Immature natural killer cell (primary cell): Measurements from ENCODE around the gene APCDD1. TPM values are rescaled to one million over a fixed set of nuclear protein-coding genes. Genes with fewer than 3 reads are reported as not detected.
"Not testable (repeated sequence)": the region's sequence is repeated elsewhere in the genome, so short reads cannot be mapped to it uniquely, and the experiment has no call there.

Experiments used
- DNase-seq, 3 donors: peaks; one replicate each; pipeline ENCODE4 v3.0.0; 2022; ENCODE audit warnings: mixed read lengths in 1 of 3
- H3K27ac Mint-ChIP-seq, 6 donors: one replicate each; pipeline ENCODE4 v1.8.0; 2020; ENCODE audit warnings: mixed read lengths in 6 of 6, mild to moderate bottlenecking in 5 of 6, inconsistent platforms in 4 of 6, moderate library complexity in 3 of 6
- H3K27me3 Mint-ChIP-seq, 3 donors: one replicate each; pipeline ENCODE4 v1.8.0; 2020 to 2021; ENCODE audit warnings: low read depth in 3 of 3, mild to moderate bottlenecking in 3 of 3, mixed read lengths in 3 of 3, moderate library complexity in 3 of 3, inconsistent platforms in 1 of 3
- H3K36me3 Mint-ChIP-seq, 3 donors: one replicate each; pipeline ENCODE4 v1.8.0; 2020; ENCODE audit warnings: mixed read lengths in 3 of 3, inconsistent platforms in 2 of 3, mild to moderate bottlenecking in 2 of 3
- H3K4me1 Mint-ChIP-seq, 2 donors: one replicate each; pipeline ENCODE4 v1.8.0; 2020; ENCODE audit warnings: inconsistent platforms in 2 of 2, mild to moderate bottlenecking in 2 of 2, mixed read lengths in 2 of 2, moderate library complexity in 1 of 2
- H3K4me3 Mint-ChIP-seq, 5 donors: one replicate each; pipeline ENCODE4 v1.8.0; 2020; ENCODE audit warnings: mild to moderate bottlenecking in 5 of 5, mixed read lengths in 5 of 5, inconsistent platforms in 3 of 5, moderate library complexity in 3 of 5
- H3K9me3 Mint-ChIP-seq, 6 donors: one replicate each; pipeline ENCODE4 v1.8.0; 2020; ENCODE audit warnings: mild to moderate bottlenecking in 6 of 6, mixed read lengths in 6 of 6, inconsistent platforms in 4 of 6, moderate library complexity in 3 of 6
- polyA plus RNA-seq, 3 donors: library from polyadenylated mRNA; unstranded; fragments of 300-500 nt; fragmentation: Illumina TruSeq; gene quantifications; one replicate each; pipeline ENCODE4 v1.2.3, GENCODE V29; 2021

APCDD1 gene
- polyA plus RNA-seq, 3 donors from 2014 or later = 0.31 TPM; not detected in 2

- Mint-ChIP-seq H3K27me3 (peaks cover 2 to 11% (median 7%) of the 10 kb centered on the region in 3 donors), H3K9me3 (peaks cover 0 to 9% (median 0%) of the 10 kb centered on the region in 6 donors), H3K36me3 (peaks cover 0 to 3% (median 0%) of the 10 kb centered on the region in 3 donors), H3K27ac (no peak overlapping the region), H3K4me1 (peaks cover 0 to 6% of the 10 kb centered on the region in 2 donors), H3K4me3 (no peak overlapping the region)
- DNase-seq = no peak
Measured at GRCh38 chr18:10459587-10459986, 5.2 kb downstream of the APCDD1 start.

DNA sequence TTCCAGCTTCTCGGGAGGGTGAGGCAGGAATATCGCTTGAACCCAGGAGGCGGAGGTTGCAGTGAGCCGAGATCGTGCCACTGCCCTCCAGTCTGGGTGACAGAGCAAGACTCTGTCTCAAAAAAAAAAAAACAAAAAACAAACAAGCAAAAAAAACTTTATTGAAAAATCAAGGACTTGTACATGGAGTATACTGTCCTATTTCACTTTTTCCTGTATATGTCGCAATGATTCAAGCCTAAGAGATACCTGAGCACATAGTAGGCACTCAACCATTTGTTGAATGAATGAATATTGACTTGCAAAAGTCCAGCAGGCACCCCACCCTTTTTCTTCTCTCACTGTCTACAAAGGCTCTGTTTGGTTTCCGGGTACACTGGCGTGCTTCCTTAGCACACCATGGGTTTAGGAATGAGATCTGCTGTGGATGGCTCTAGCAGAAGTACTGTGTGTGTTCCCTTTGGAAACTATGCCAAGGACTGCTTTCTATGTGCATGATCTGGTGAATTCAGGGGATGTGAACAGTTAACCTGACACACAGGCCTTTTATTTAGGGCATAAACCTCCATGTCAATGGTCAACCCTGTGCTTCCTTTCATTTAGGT is 6.1 kb downstream of the APCDD1 start:
- no peak overlapping the region for H3K4me3 Mint-ChIP-seq
- peaks cover under 1 to 8% (median 4%) of the 10 kb centered on the region in 3 donors for H3K27me3 Mint-ChIP-seq
- no peak overlapping the region for H3K27ac Mint-ChIP-seq
- DNase-seq = no peak
- peaks cover 0 to 2% of the 10 kb centered on the region in 2 donors for H3K4me1 Mint-ChIP-seq
- peaks cover 0 to 9% (median 0%) of the 10 kb centered on the region in 6 donors for H3K9me3 Mint-ChIP-seq
- H3K36me3 Mint-ChIP-seq = peaks cover 0 to under 1% (median 0%) of the 10 kb centered on the region in 3 donors

DNA sequence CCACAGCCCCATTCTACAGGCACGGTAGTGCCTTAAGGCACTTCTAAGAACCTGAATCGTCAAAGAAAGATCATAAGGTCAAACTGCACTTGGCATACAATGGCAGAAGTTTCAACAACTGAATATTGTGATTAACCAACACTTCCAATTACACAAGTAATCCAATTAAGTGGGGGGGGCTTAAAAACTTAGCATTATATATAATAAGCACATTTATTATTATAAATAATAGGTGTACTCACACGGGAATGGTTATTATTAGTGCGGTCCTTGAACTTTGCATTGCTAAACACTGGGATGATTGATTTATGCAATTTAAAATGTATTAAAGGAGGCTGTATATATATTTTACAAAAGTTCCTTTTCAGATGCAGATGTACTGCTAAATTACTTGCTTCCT is 7.6 kb downstream of the APCDD1 start:
- no peaks in the 10 kb centered on the region for H3K36me3 Mint-ChIP-seq
- H3K9me3 Mint-ChIP-seq = peaks cover 0 to 6% (median 0%) of the 10 kb centered on the region in 6 donors
- no peaks in the 10 kb centered on the region for H3K4me1 Mint-ChIP-seq
- DNase-seq = no peak
- H3K27ac Mint-ChIP-seq = no peak overlapping the region
- H3K27me3 Mint-ChIP-seq = peaks cover 0 to 4% (median 0%) of the 10 kb centered on the region in 3 donors
- no peak overlapping the region for H3K4me3 Mint-ChIP-seq

DNA sequence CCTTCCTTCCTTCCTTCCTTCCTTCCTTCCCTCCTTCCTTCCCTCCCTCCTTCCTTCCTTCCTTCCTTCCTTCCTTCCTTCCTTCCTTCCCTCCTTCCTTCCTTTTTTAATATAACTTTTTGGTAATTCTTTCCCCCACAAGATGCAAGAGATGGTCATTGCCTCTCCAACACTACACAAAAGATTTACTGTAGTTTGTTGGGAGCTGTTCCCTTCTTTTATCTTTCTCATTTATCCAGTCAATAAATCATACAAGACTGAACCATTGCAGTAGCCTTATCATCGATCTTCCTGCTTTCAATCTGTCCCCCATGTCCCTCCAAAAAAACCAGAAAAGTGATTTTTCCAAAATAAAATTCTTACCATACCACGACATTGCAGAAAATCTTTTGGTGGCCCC is 8.2 kb downstream of the APCDD1 start:
- Mint-ChIP-seq H3K4me1 (no peaks in the 10 kb centered on the region), H3K36me3 (no peaks in the 10 kb centered on the region), H3K4me3 (no peak overlapping the region), H3K9me3 (peaks cover 0 to 6% (median 0%) of the 10 kb centered on the region in 6 donors), H3K27ac (peak overlapping the region in 1 of 6 donors; percentile 88), H3K27me3 (peaks cover 0 to 2% (median 0%) of the 10 kb centered on the region in 3 donors)
- DNase-seq = no peak

DNA sequence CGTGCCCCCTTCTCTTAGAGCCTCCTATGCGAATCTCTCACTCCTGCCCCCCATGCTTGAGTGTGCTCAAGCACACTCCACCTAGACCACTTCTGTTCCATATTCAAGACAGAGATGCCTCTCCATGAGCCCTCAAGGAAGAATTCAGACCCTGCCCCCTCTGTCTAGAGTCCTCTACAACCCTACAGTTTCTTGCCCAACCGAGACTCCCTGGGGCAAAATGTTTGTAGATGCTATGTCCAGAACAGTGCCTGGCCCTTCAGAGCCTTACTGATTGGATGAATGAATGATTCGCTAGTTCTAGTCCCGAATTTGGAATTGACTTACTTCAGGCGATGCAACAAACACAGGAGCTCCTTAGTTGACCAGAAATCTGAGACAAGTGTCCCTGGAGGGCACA is 8.7 kb downstream of the APCDD1 start:
- Mint-ChIP-seq H3K9me3 (peaks cover 0 to 6% (median 0%) of the 10 kb centered on the region in 6 donors), H3K27ac (peak overlapping the region in 1 of 6 donors; percentile 88), H3K36me3 (no peaks in the 10 kb centered on the region), H3K27me3 (peaks cover 0 to 3% (median 0%) of the 10 kb centered on the region in 3 donors), H3K4me1 (no peaks in the 10 kb centered on the region), H3K4me3 (no peak overlapping the region)
- DNase-seq = no peak

GRCh38 chr18:10463741-10464140 is 9.3 kb downstream of the APCDD1 start:
- H3K36me3 Mint-ChIP-seq = no peaks in the 10 kb centered on the region
- H3K4me3 Mint-ChIP-seq = no peak overlapping the region
- H3K27ac Mint-ChIP-seq = no peak overlapping the region
- H3K27me3 Mint-ChIP-seq = peaks cover 0 to 3% (median 3%) of the 10 kb centered on the region in 3 donors
- H3K4me1 Mint-ChIP-seq = no peaks in the 10 kb centered on the region
- DNase-seq = no peak
- H3K9me3 Mint-ChIP-seq = peaks cover 0 to 6% (median 0%) of the 10 kb centered on the region in 6 donors

DNA sequence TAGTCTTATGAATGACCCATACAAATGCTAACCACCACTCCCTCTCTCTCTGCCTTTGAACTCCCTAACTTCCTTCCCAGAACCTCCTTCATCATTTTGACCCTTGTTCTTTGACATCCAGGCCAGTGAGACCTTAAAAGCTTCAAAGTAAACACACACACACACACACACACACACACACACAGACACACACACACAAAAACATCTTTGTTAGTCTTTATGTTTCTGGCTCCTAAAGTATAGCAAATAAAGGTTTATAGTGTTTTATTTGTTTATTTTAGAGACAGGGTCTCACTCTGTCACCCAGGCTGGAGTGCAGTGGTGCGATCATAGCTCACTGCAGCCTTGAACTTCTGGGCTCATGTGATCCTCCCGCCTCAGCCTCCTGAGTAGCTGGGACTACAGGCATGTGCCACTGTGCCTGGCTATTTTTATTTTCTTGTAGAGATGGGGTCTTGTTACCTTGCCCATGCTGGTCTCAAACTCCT is 9.8 kb downstream of the APCDD1 start:
- not testable (repeated sequence) for H3K36me3 Mint-ChIP-seq, H3K27ac Mint-ChIP-seq, H3K4me3 Mint-ChIP-seq, H3K27me3 Mint-ChIP-seq, H3K4me1 Mint-ChIP-seq, H3K9me3 Mint-ChIP-seq, DNase-seq

- Mint-ChIP-seq H3K27ac (no peak overlapping the region), H3K27me3 (peaks cover 2 to 6% (median 3%) of the 10 kb centered on the region in 3 donors)
Measured at GRCh38 chr18:10465174-10465939, 10.9 kb downstream of the APCDD1 start.

GRCh38 chr18:10470429-10470828 is 16.0 kb downstream of the APCDD1 start:
- Mint-ChIP-seq H3K27me3 (peaks cover 2 to 6% (median 6%) of the 10 kb centered on the region in 3 donors), H3K9me3 (peaks cover 0 to 1% (median 0%) of the 10 kb centered on the region in 6 donors), H3K4me3 (no peak overlapping the region), H3K4me1 (no peaks in the 10 kb centered on the region), H3K36me3 (no peaks in the 10 kb centered on the region), H3K27ac (no peak overlapping the region)
- no peak for DNase-seq

More at GRCh38 chr18:10465174-10465939, 10.9 kb downstream of the APCDD1 start:
- Mint-ChIP-seq H3K9me3 (peaks cover 0 to 6% (median 0%) of the 10 kb centered on the region in 6 donors), H3K36me3 (no peaks in the 10 kb centered on the region), H3K4me1 (no peaks in the 10 kb centered on the region), H3K4me3 (no peak overlapping the region)
- DNase-seq = no peak

GRCh38 chr18:10471574-10471973 is 17.1 kb downstream of the APCDD1 start:
- no peaks in the 10 kb centered on the region for H3K4me1 Mint-ChIP-seq
- no peaks in the 10 kb centered on the region for H3K36me3 Mint-ChIP-seq
- no peak overlapping the region for H3K27ac Mint-ChIP-seq
- DNase-seq = no peak
- H3K4me3 Mint-ChIP-seq = no peak overlapping the region
- peaks cover 2 to 9% (median 6%) of the 10 kb centered on the region in 3 donors for H3K27me3 Mint-ChIP-seq
- H3K9me3 Mint-ChIP-seq = peaks cover 0 to 1% (median 0%) of the 10 kb centered on the region in 6 donors

DNA sequence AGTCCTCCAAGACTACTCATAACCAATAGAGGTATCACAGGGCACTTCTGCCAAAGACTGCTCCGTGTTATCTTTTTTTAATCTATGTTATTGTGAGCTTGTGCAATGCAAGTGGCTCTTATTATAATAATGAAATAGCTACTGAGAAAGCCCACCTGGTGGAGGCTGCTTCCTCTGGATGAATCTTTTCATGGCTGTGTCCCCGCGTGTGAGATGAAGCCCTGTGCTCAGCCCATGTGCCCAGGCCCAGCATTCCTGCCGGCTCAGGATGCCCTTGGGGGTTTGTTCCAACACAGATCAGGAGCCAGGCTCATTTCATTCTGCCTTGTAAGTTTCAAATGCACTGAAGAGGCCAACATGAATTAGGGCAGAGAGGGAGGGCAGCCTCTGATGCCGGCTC is 18.7 kb downstream of the APCDD1 start:
- no peak for DNase-seq
- peaks cover 2 to 13% (median 6%) of the 10 kb centered on the region in 3 donors for H3K27me3 Mint-ChIP-seq
- no peak overlapping the region for H3K27ac Mint-ChIP-seq
- no peak overlapping the region for H3K4me3 Mint-ChIP-seq
- no peaks in the 10 kb centered on the region for H3K36me3 Mint-ChIP-seq
- H3K4me1 Mint-ChIP-seq = no peaks in the 10 kb centered on the region
- no peaks in the 10 kb centered on the region for H3K9me3 Mint-ChIP-seq

GRCh38 chr18:10474309-10474708 is 19.9 kb downstream of the APCDD1 start:
- H3K4me1 Mint-ChIP-seq = no peaks in the 10 kb centered on the region
- H3K27ac Mint-ChIP-seq = no peak overlapping the region
- no peak overlapping the region for H3K4me3 Mint-ChIP-seq
- no peaks in the 10 kb centered on the region for H3K9me3 Mint-ChIP-seq
- DNase-seq = no peak
- H3K36me3 Mint-ChIP-seq = no peaks in the 10 kb centered on the region
- peaks cover 2 to 13% (median 5%) of the 10 kb centered on the region in 3 donors for H3K27me3 Mint-ChIP-seq

- Mint-ChIP-seq H3K36me3 (no peaks in the 10 kb centered on the region), H3K4me3 (no peak overlapping the region), H3K27me3 (peaks cover 0 to 13% (median 1%) of the 10 kb centered on the region in 3 donors), H3K4me1 (no peaks in the 10 kb centered on the region), H3K27ac (no peak overlapping the region), H3K9me3 (no peaks in the 10 kb centered on the region)
- DNase-seq = no peak
Measured at GRCh38 chr18:10475276-10475653, 20.8 kb downstream of the APCDD1 start.

DNA sequence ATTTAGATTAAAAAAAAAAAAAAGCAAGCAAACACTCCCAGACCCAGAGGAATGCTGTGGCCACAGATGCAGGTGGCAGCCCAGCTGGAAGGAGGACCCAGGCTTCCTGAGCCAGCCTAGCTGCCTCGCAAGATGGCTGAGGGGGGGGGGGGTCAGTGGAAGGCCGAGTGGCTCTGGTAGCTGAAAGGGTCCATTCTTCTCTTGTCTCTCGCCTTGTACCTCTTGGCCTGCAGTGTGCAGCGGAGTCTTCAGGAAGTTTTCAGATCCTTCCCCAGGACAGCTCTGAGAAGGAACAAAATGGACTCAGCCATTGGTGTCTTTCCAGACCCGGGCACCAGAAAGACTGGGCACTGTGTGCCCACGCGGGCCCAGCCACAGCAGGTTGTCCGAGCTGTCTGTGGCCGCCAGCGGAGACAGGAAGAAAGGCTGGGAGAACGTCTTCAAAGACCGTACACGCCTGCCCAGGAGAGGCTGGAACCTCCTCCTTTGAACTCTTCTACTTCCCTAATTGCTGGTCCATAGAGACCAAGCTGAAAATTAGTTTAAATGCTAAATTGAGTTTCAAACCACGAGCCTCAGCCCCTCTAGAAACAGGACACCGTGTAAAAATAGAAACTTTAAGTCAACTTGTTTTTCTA is 21.3 kb downstream of the APCDD1 start:
- H3K27me3 Mint-ChIP-seq = peaks cover 0 to 13% (median 1%) of the 10 kb centered on the region in 3 donors
- H3K4me3 Mint-ChIP-seq = no peak overlapping the region
- H3K36me3 Mint-ChIP-seq = no peaks in the 10 kb centered on the region
- H3K4me1 Mint-ChIP-seq = no peaks in the 10 kb centered on the region
- H3K9me3 Mint-ChIP-seq = no peaks in the 10 kb centered on the region
- DNase-seq = no peak
- no peak overlapping the region for H3K27ac Mint-ChIP-seq
